A673 (cell line): Measurements from ENCODE around the gene TBC1D13. TPM values are rescaled to one million over a fixed set of nuclear protein-coding genes. Genes with fewer than 3 reads are reported as not detected.
"Not testable (repeated sequence)": the region's sequence is repeated elsewhere in the genome, so short reads cannot be mapped to it uniquely, and the experiment has no call there.

ENCODE experiments used
- BruUV-seq: library from RNA; stranded (reverse); fragments of 400-500 nt; replicated peaks from 2 replicates; lab custom pipeline; 2021; lab: Mats Ljungman, UMichigan
- CTCF ChIA-PET: fragments of 300-600 bp; sonication (Branson Sonifier 250); formaldehyde crosslinking; loops from one replicate; lab custom pipeline; 2022; ENCODE audit warnings: antibody characterized with exemption; lab: Charles Lee
- POLR2A ChIA-PET: fragments of 300-600 bp; sonication (Branson Sonifier 250); formaldehyde crosslinking; loops from one replicate; lab custom pipeline; 2022; ENCODE audit warnings: antibody characterized with exemption; ENCODE audit not compliant: low non-redundant PET; lab: Charles Lee
- DNase-seq: peaks from one replicate; pipeline ENCODE4 v3.0.0-alpha.2; 2015; ENCODE audit warnings: low spot score
- H3K27ac ChIP-seq: fragments of 200-600 bp; sonication (generic); 2 replicates; pipeline ENCODE4 v1.5.1; 2016; ENCODE audit warnings: mixed run types, low read depth, mild to moderate bottlenecking, mixed read lengths, antibody characterized with exemption, low read length; ENCODE audit not compliant: poor library complexity, severe bottlenecking
- H3K27me3 ChIP-seq: fragments of 200-600 bp; sonication (generic); replicated peaks from 2 replicates; pipeline ENCODE4 v1.6.1; 2017; ENCODE audit warnings: mixed run types, low read depth, mild to moderate bottlenecking, mixed read lengths, antibody characterized with exemption, low read length; ENCODE audit not compliant: insufficient read depth, poor library complexity
- H3K36me3 ChIP-seq: fragments of 200-600 bp; sonication (generic); 2 replicates; pipeline ENCODE4 v1.6.1; 2016; ENCODE audit warnings: mixed run types, mild to moderate bottlenecking, mixed read lengths, antibody characterized with exemption, low read length; ENCODE audit not compliant: insufficient read depth, poor library complexity, severe bottlenecking
- H3K4me1 ChIP-seq: fragments of 200-600 bp; sonication (generic); 2 replicates; pipeline ENCODE4 v1.6.1; 2017; ENCODE audit warnings: mixed run types, mild to moderate bottlenecking, mixed read lengths, antibody characterized with exemption, low read length; ENCODE audit not compliant: insufficient read depth, poor library complexity, severe bottlenecking
- H3K4me3 ChIP-seq: fragments of 200-600 bp; sonication (generic); 2 replicates; pipeline ENCODE4 v1.5.1; 2016; ENCODE audit warnings: low read depth, mixed run types, mild to moderate bottlenecking, mixed read lengths, low read length; ENCODE audit not compliant: poor library complexity, severe bottlenecking
- H3K9me3 ChIP-seq: fragments of 200-600 bp; sonication (generic); 2 replicates; pipeline ENCODE4 v1.6.1; 2016; ENCODE audit warnings: mixed run types, low read depth, mild to moderate bottlenecking, mixed read lengths, antibody characterized with exemption, low read length; ENCODE audit not compliant: poor library complexity, severe bottlenecking
- CTCF ChIP-seq: fragments of 300-800, 200-600 bp; sonication (generic); conservative IDR thresholded peaks from 2 replicates; pipeline ENCODE4 v1.5.1; 2017; ENCODE audit warnings: low read depth, mild to moderate bottlenecking, antibody characterized with exemption, low read length, moderate library complexity, mixed read lengths
- EZH2 ChIP-seq: fragments of 200-600 bp; sonication (generic); IDR thresholded peaks from 2 replicates; pipeline ENCODE4 v1.6.1; 2017; ENCODE audit warnings: borderline replicate concordance, low read depth, mild to moderate bottlenecking, mixed read lengths, antibody characterized with exemption, low read length; ENCODE audit not compliant: poor library complexity, severe bottlenecking
- intact Hi-C: fragments of 100-400 bp; cut with micrococcal nuclease; formaldehyde crosslinking; loops from one replicate; pipeline ENCODE4 v1.10.0; 2022; ENCODE audit not compliant: unreplicated experiment
- total RNA-seq: library from RNA; stranded (reverse); gene quantifications from 2 replicates; pipeline ENCODE4 v1.2.3, GENCODE V29; 2021

The TBC1D13 gene
- total RNA-seq, 1 experiment from 2014 or later, result 26.7 TPM

DNA sequence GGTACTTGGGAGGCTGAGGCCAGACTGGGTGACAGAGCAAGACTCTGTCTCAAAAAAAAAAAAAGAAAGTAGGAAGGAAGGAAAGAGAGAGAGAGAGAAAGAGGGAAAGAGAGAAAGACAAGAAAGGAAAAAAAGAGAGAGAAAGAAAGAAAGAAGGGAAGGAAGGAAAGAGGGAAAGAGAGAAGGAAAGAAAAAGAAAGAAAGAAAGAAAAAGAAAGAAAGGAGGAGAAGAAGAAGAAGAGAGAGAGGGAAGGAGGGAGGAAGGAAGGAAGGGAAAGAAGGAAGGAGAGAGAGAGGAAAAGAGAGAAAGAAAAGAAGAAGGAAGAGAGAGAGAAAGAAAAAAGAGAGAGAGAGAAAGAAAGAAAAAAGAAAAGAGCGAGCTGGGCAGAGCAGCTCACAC lies 12.2 kb upstream of the TBC1D13 start:
- Histone ChIP-seq H3K4me3 (no peak overlapping the region), H3K27ac (no peak overlapping the region), H3K27me3 (no peaks in the 10 kb centered on the region), H3K36me3 (no peaks in the 10 kb centered on the region), H3K4me1 (peaks cover 11% of the 10 kb centered on the region), H3K9me3 (no peaks in the 10 kb centered on the region)
- POLR2A ChIA-PET, result no interaction called here
- CTCF ChIA-PET, result no interaction called here
- no TSS peak for BruUV-seq
- TF ChIP-seq EZH2 (no peak), CTCF (no peak)
- no peak for DNase-seq
- intact Hi-C loops, result no loop called here

- H3K36me3 ChIP-seq, H3K9me3 ChIP-seq, H3K4me3 ChIP-seq, BruUV-seq, H3K27me3 ChIP-seq, CTCF ChIA-PET, H3K4me1 ChIP-seq, H3K27ac ChIP-seq, DNase-seq, intact Hi-C loops, POLR2A ChIA-PET: not testable (repeated sequence)
Measured at GRCh38 chr9:128780093-128780492, 7.0 kb upstream of the TBC1D13 start.

GRCh38 chr9:128781187-128782070 lies 5.6 kb upstream of the TBC1D13 start:
- intact Hi-C loops, result no loop called here
- no peaks in the 10 kb centered on the region for H3K9me3 ChIP-seq
- no peak for TF ChIP-seq EZH2
- no peak for TF ChIP-seq CTCF
- no peak overlapping the region for H3K27ac ChIP-seq
- CTCF ChIA-PET, result no interaction called here
- peaks cover 7% of the 10 kb centered on the region for H3K4me1 ChIP-seq
- H3K4me3 ChIP-seq, result no peak overlapping the region
- no peaks in the 10 kb centered on the region for H3K36me3 ChIP-seq
- POLR2A ChIA-PET, result no interaction called here
- H3K27me3 ChIP-seq, result no peaks in the 10 kb centered on the region
- DNase-seq, result no peak
- no TSS peak for BruUV-seq

DNA sequence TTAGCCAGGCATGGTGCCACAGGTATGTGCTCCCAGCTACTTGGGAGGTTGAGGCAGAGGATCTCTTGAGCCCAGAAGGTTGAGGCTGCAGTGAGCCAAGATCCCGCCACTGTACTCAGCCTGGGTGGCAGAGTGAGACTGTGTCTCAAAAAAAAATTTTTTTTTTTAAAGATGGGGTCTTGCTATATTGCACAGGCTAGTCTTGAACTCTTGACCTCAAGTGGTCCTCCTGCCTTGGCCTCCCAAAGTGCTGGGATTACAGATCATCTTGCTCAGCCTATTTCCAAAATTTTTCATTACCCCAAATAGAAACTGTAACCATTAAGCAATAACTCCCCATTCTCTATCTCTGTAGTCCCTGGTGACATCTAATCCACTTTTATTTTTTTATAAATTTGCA lies 4.4 kb upstream of the TBC1D13 start:
- Histone ChIP-seq H3K9me3 (no peaks in the 10 kb centered on the region), H3K4me1 (peaks cover 7% of the 10 kb centered on the region), H3K36me3 (no peaks in the 10 kb centered on the region), H3K4me3 (no peak overlapping the region), H3K27ac (no peak overlapping the region), H3K27me3 (no peaks in the 10 kb centered on the region)
- ChIA-PET POLR2A (no interaction called here), CTCF (no interaction called here)
- intact Hi-C loops, result no loop called here
- no peak for DNase-seq
- BruUV-seq, result no TSS peak
- no peak for TF ChIP-seq CTCF
- TF ChIP-seq EZH2, result no peak
